ENCODE data around the gene ATP6AP1. TPM values are rescaled to one million over a fixed set of nuclear protein-coding genes. Genes with fewer than 3 reads are reported as not detected.

ATP6AP1 gene
- total and polyA plus RNA-seq, 2 of the 13 experiments (the other 11 are each of a cell fraction or from before 2014, with no cell fraction given) = 56.7 to 110 TPM

DNA sequence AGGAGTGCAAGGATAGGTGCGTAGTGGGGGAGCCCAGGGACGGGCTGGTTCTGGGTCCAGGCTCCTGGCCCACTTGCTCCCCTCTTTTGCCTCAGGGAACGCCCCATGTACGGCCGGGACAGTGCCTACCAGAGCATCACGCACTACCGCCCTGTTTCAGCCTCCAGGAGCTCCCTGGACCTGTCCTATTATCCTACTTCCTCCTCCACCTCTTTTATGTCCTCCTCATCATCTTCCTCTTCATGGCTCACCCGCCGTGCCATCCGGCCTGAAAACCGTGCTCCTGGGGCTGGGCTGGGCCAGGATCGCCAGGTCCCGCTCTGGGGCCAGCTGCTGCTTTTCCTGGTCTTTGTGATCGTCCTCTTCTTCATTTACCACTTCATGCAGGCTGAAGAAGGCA, 47.7 kb upstream of the ATP6AP1 start (continued):
- TF ChIP-seq, protein P1, sequence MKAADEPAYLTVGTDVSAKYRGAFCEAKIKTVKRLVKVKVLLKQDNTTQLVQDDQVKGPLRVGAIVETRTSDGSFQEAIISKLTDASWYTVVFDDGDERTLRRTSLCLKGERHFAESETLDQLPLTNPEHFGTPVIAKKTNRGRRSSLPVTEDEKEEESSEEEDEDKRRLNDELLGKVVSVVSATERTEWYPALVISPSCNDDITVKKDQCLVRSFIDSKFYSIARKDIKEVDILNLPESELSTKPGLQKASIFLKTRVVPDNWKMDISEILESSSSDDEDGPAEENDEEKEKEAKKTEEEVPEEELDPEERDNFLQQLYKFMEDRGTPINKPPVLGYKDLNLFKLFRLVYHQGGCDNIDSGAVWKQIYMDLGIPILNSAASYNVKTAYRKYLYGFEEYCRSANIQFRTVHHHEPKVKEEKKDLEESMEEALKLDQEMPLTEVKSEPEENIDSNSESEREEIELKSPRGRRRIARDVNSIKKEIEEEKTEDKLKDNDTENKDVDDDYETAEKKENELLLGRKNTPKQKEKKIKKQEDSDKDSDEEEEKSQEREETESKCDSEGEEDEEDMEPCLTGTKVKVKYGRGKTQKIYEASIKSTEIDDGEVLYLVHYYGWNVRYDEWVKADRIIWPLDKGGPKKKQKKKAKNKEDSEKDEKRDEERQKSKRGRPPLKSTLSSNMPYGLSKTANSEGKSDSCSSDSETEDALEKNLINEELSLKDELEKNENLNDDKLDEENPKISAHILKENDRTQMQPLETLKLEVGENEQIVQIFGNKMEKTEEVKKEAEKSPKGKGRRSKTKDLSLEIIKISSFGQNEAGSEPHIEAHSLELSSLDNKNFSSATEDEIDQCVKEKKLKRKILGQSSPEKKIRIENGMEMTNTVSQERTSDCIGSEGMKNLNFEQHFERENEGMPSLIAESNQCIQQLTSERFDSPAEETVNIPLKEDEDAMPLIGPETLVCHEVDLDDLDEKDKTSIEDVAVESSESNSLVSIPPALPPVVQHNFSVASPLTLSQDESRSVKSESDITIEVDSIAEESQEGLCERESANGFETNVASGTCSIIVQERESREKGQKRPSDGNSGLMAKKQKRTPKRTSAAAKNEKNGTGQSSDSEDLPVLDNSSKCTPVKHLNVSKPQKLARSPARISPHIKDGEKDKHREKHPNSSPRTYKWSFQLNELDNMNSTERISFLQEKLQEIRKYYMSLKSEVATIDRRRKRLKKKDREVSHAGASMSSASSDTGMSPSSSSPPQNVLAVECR (CRISPR knock-in tag; IDR thresholded peaks at IDR 0.05; ENCODE audit: borderline replicate concordance) = no peak
- TF ChIP-seq, protein P2, sequence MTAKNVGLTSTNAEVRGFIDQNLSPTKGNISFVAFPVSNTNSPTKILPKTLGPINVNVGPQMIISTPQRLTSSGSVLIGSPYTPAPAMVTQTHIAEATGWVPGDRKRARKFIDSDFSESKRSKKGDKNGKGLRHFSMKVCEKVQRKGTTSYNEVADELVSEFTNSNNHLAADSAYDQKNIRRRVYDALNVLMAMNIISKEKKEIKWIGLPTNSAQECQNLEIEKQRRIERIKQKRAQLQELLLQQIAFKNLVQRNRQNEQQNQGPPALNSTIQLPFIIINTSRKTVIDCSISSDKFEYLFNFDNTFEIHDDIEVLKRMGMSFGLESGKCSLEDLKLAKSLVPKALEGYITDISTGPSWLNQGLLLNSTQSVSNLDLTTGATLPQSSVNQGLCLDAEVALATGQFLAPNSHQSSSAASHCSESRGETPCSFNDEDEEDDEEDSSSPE (CRISPR knock-in tag; IDR thresholded peaks at IDR 0.05) = no peak
- TF ChIP-seq ZFP36 (IDR thresholded peaks at IDR 0.05; ENCODE audit: borderline replicate concordance, low read depth, low read length, partially characterized antibody) = no peak
- no peak for TF ChIP-seq SMAD3 (CRISPR knock-in tag; IDR thresholded peaks at IDR 0.05)
- TF ChIP-seq, protein P3, sequence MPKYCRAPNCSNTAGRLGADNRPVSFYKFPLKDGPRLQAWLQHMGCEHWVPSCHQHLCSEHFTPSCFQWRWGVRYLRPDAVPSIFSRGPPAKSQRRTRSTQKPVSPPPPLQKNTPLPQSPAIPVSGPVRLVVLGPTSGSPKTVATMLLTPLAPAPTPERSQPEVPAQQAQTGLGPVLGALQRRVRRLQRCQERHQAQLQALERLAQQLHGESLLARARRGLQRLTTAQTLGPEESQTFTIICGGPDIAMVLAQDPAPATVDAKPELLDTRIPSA (CRISPR knock-in tag; IDR thresholded peaks at IDR 0.05; ENCODE audit: borderline replicate concordance) = no peak
- TF ChIP-seq ZIK1 (CRISPR knock-in tag; IDR thresholded peaks at IDR 0.05; ENCODE audit: borderline replicate concordance, low read depth) = no peak
- no peak for TF ChIP-seq ZSCAN21 (CRISPR knock-in tag; IDR thresholded peaks at IDR 0.05; ENCODE audit: borderline replicate concordance)
- no peak for TF ChIP-seq RFX3 (CRISPR knock-in tag; IDR thresholded peaks at IDR 0.05)
- TF ChIP-seq AGO1 (IDR thresholded peaks at IDR 0.05; ENCODE audit: low read depth, low read length, poor library complexity, severe bottlenecking) = no peak
- no peak for TF ChIP-seq ZNF441 (CRISPR knock-in tag; IDR thresholded peaks at IDR 0.05; ENCODE audit: borderline replicate concordance)
- no peak for TF ChIP-seq KDM5B (CRISPR knock-in tag; IDR thresholded peaks at IDR 0.05; ENCODE audit: borderline replicate concordance)
- TF ChIP-seq ARNT2 (CRISPR knock-in tag; IDR thresholded peaks at IDR 0.05; ENCODE audit: low read depth) = no peak
